Activated naive CD8-positive, alpha-beta T cell treated with anti-CD3 and anti-CD28 coated beads, Interleukin-2, amount 50 U/mL, for 24 hours (primary cell): Measurements from ENCODE around the gene SMAD4.

Experiments
- ATAC-seq: fragments of 150-1000 bp; cut with Tn5 transposase; one replicate; pipeline ENCODE4 v1.10.0; 2021
- DNase-seq: peaks from one replicate; pipeline ENCODE4 v3.0.0; 2021
- H3K27ac Mint-ChIP-seq: one replicate; pipeline ENCODE4 v1.8.0; 2021; ENCODE audit warnings: mild to moderate bottlenecking, mixed read lengths
- H3K27me3 Mint-ChIP-seq: one replicate; pipeline ENCODE4 v1.8.0; 2021; ENCODE audit warnings: mixed read lengths
- H3K36me3 Mint-ChIP-seq: one replicate; pipeline ENCODE4 v1.8.0; 2021; ENCODE audit warnings: low read depth, mixed read lengths
- H3K4me1 Mint-ChIP-seq: one replicate; pipeline ENCODE4 v1.8.0; 2021; ENCODE audit warnings: mixed read lengths
- H3K4me3 Mint-ChIP-seq: one replicate; pipeline ENCODE4 v1.8.0; 2021; ENCODE audit warnings: mild to moderate bottlenecking, moderate library complexity, mixed read lengths
- H3K9me3 Mint-ChIP-seq: one replicate; pipeline ENCODE4 v1.8.0; 2021; ENCODE audit warnings: mixed read lengths

Gene SMAD4

GRCh38 chr18:51039138-51040112 lies 9.4 kb downstream of the SMAD4 start:
- Mint-ChIP-seq H3K27ac (peak overlapping the region; percentile 48), H3K36me3 (peaks cover 4% of the 10 kb centered on the region), H3K9me3 (no peaks in the 10 kb centered on the region), H3K4me3 (no peak overlapping the region), H3K27me3 (no peaks in the 10 kb centered on the region), H3K4me1 (peaks cover 86% of the 10 kb centered on the region)
- DNase-seq (no peak), ATAC-seq (peak; percentile 76)

GRCh38 chr18:51041677-51042352 lies 11.8 kb downstream of the SMAD4 start:
- peaks cover 84% of the 10 kb centered on the region for H3K4me1 Mint-ChIP-seq
- peaks cover under 1% of the 10 kb centered on the region for H3K36me3 Mint-ChIP-seq
- no peak for ATAC-seq
- no peaks in the 10 kb centered on the region for H3K27me3 Mint-ChIP-seq
- no peaks in the 10 kb centered on the region for H3K9me3 Mint-ChIP-seq
- DNase-seq, result no peak
- H3K27ac Mint-ChIP-seq, result no peak overlapping the region
- no peak overlapping the region for H3K4me3 Mint-ChIP-seq

GRCh38 chr18:51044928-51045585 lies 15.0 kb downstream of the SMAD4 start:
- Mint-ChIP-seq H3K4me3 (no peak overlapping the region), H3K27me3 (no peaks in the 10 kb centered on the region), H3K27ac (peak overlapping the region; percentile 54), H3K9me3 (no peaks in the 10 kb centered on the region), H3K36me3 (peaks cover 13% of the 10 kb centered on the region), H3K4me1 (peaks cover 54% of the 10 kb centered on the region)
- ATAC-seq (no peak), DNase-seq (no peak)

- peaks cover 23% of the 10 kb centered on the region for H3K36me3 Mint-ChIP-seq
- no peak overlapping the region for H3K4me3 Mint-ChIP-seq
- H3K4me1 Mint-ChIP-seq, result peaks cover 37% of the 10 kb centered on the region
- ATAC-seq (no peak), DNase-seq (no peak)
- no peaks in the 10 kb centered on the region for H3K9me3 Mint-ChIP-seq
- H3K27me3 Mint-ChIP-seq, result no peaks in the 10 kb centered on the region
- no peak overlapping the region for H3K27ac Mint-ChIP-seq
Measured at GRCh38 chr18:51048190-51048589, 18.2 kb downstream of the SMAD4 start.

- H3K27me3 Mint-ChIP-seq, result no peaks in the 10 kb centered on the region
- no peak overlapping the region for H3K4me3 Mint-ChIP-seq
- peaks cover 27% of the 10 kb centered on the region for H3K36me3 Mint-ChIP-seq
- ATAC-seq (no peak), DNase-seq (no peak)
- peaks cover 40% of the 10 kb centered on the region for H3K4me1 Mint-ChIP-seq
- H3K9me3 Mint-ChIP-seq, result no peaks in the 10 kb centered on the region
- H3K27ac Mint-ChIP-seq, result no peak overlapping the region
Measured at GRCh38 chr18:51049137-51049536, 19.1 kb downstream of the SMAD4 start.

GRCh38 chr18:51051105-51051712 lies 21.2 kb downstream of the SMAD4 start:
- no peaks in the 10 kb centered on the region for H3K9me3 Mint-ChIP-seq
- no peak overlapping the region for H3K27ac Mint-ChIP-seq
- peak; percentile 75 for ATAC-seq
- H3K4me1 Mint-ChIP-seq, result peaks cover 24% of the 10 kb centered on the region
- peaks cover 34% of the 10 kb centered on the region for H3K36me3 Mint-ChIP-seq
- DNase-seq, result no peak
- H3K4me3 Mint-ChIP-seq, result no peak overlapping the region
- no peaks in the 10 kb centered on the region for H3K27me3 Mint-ChIP-seq

GRCh38 chr18:51053814-51054213 lies 23.8 kb downstream of the SMAD4 start:
- H3K27ac Mint-ChIP-seq, result peak overlapping the region; percentile 73
- no peak overlapping the region for H3K4me3 Mint-ChIP-seq
- peaks cover 33% of the 10 kb centered on the region for H3K36me3 Mint-ChIP-seq
- H3K4me1 Mint-ChIP-seq, result peaks cover 22% of the 10 kb centered on the region
- DNase-seq, result no peak
- H3K9me3 Mint-ChIP-seq, result no peaks in the 10 kb centered on the region
- ATAC-seq, result peak; percentile 59
- H3K27me3 Mint-ChIP-seq, result no peaks in the 10 kb centered on the region

- peaks cover 33% of the 10 kb centered on the region for H3K36me3 Mint-ChIP-seq
- H3K27ac Mint-ChIP-seq, result no peak overlapping the region
- no peaks in the 10 kb centered on the region for H3K27me3 Mint-ChIP-seq
- no peak for DNase-seq
- H3K4me3 Mint-ChIP-seq, result no peak overlapping the region
- no peaks in the 10 kb centered on the region for H3K9me3 Mint-ChIP-seq
- ATAC-seq, result no peak
- H3K4me1 Mint-ChIP-seq, result peaks cover 22% of the 10 kb centered on the region
Measured at GRCh38 chr18:51054764-51055163, 24.8 kb downstream of the SMAD4 start.

- no peaks in the 10 kb centered on the region for H3K9me3 Mint-ChIP-seq
- H3K27ac Mint-ChIP-seq, result no peak overlapping the region
Measured at GRCh38 chr18:51059969-51060368, 30.0 kb downstream of the SMAD4 start.

GRCh38 chr18:51064256-51064655 lies 34.2 kb downstream of the SMAD4 start:
- DNase-seq (no peak), ATAC-seq (no peak)
- no peak overlapping the region for H3K4me3 Mint-ChIP-seq
- H3K27me3 Mint-ChIP-seq, result no peaks in the 10 kb centered on the region
- peaks cover 44% of the 10 kb centered on the region for H3K36me3 Mint-ChIP-seq
- no peak overlapping the region for H3K27ac Mint-ChIP-seq
- H3K9me3 Mint-ChIP-seq, result no peaks in the 10 kb centered on the region
- H3K4me1 Mint-ChIP-seq, result no peaks in the 10 kb centered on the region

More at GRCh38 chr18:51059969-51060368, 30.0 kb downstream of the SMAD4 start:
- Mint-ChIP-seq H3K36me3 (peaks cover 46% of the 10 kb centered on the region), H3K4me1 (no peaks in the 10 kb centered on the region), H3K4me3 (no peak overlapping the region), H3K27me3 (no peaks in the 10 kb centered on the region)
- ATAC-seq, result no peak
- no peak for DNase-seq

GRCh38 chr18:51066273-51066672 lies 36.3 kb downstream of the SMAD4 start:
- H3K9me3 Mint-ChIP-seq, result no peaks in the 10 kb centered on the region
- ATAC-seq (no peak), DNase-seq (no peak)
- no peak overlapping the region for H3K4me3 Mint-ChIP-seq
- H3K27ac Mint-ChIP-seq, result no peak overlapping the region
- H3K4me1 Mint-ChIP-seq, result peaks cover 15% of the 10 kb centered on the region
- no peaks in the 10 kb centered on the region for H3K27me3 Mint-ChIP-seq
- peaks cover 48% of the 10 kb centered on the region for H3K36me3 Mint-ChIP-seq

- H3K27ac Mint-ChIP-seq, result no peak overlapping the region
- H3K9me3 Mint-ChIP-seq, result no peaks in the 10 kb centered on the region
- no peak for DNase-seq
- H3K36me3 Mint-ChIP-seq, result peaks cover 55% of the 10 kb centered on the region
- ATAC-seq, result no peak
- H3K27me3 Mint-ChIP-seq, result no peaks in the 10 kb centered on the region
- H3K4me1 Mint-ChIP-seq, result peaks cover 28% of the 10 kb centered on the region
- H3K4me3 Mint-ChIP-seq, result no peak overlapping the region
Measured at GRCh38 chr18:51068105-51068504, 38.1 kb downstream of the SMAD4 start.

GRCh38 chr18:51069885-51070284 lies 39.9 kb downstream of the SMAD4 start:
- Mint-ChIP-seq H3K9me3 (no peaks in the 10 kb centered on the region), H3K4me1 (peaks cover 41% of the 10 kb centered on the region), H3K4me3 (no peak overlapping the region), H3K27ac (no peak overlapping the region), H3K36me3 (peaks cover 54% of the 10 kb centered on the region), H3K27me3 (no peaks in the 10 kb centered on the region)
- DNase-seq (no peak), ATAC-seq (no peak)

- Mint-ChIP-seq H3K27ac (peak overlapping the region; percentile 47), H3K9me3 (no peaks in the 10 kb centered on the region), H3K4me1 (peaks cover 42% of the 10 kb centered on the region), H3K36me3 (peaks cover 51% of the 10 kb centered on the region), H3K4me3 (no peak overlapping the region), H3K27me3 (no peaks in the 10 kb centered on the region)
- ATAC-seq (peak; percentile 93), DNase-seq (no peak)
Measured at GRCh38 chr18:51070545-51070944, 40.5 kb downstream of the SMAD4 start.
